ENCODE data around the gene PTPRD. TPM values are rescaled to one million over a fixed set of nuclear protein-coding genes. Genes with fewer than 3 reads are reported as not detected.

PTPRD gene
- total RNA-seq, 1 experiment from 2014 or later: 79.4 TPM

GRCh38 chr9:8534828-8535227 is 2078.0 kb downstream of the PTPRD start:
- Histone ChIP-seq H3K4me3 (no peak overlapping the region), H3K4me1 (no peaks in the 10 kb centered on the region), H3K36me3 (no peaks in the 10 kb centered on the region; the same call in 1 of the 2 replicates), H3K27me3 (no peaks in the 10 kb centered on the region), H3K27ac (no peak overlapping the region), H3K9me3 (replicated peaks) (no peaks in the 10 kb centered on the region; the same call in 1 of the 2 replicates)
- DNase-seq: no peak

GRCh38 chr9:8533681-8534080 is 2079.1 kb downstream of the PTPRD start:
- DNase-seq: no peak
- H3K36me3 ChIP-seq: no peaks in the 10 kb centered on the region

DNA sequence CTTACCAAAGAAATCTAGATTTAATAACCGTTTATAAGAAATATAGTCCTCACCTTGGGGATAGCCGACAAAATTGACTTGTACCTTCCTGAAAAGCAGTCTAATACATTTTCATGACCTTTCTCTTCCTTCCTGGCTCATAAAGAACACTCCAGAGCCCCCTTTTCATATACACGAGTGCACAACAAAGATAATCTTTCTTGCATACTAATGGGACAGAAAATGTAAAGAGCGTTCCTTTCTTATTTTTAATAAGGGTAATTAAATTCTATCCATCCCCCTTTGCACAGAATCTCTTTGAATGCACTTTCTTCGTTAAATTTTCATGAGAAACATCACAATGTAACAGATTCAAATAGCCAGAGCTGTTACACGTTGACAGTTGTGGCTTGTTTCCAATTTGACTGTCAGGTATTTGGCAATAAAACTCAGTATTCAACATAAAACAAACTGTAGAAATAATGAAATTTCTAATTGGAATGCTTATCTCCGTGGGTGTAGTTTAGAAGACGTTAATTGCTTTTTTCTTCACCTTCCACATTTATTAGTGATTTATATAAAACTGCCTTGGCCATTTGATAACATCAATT is 2080.9 kb downstream of the PTPRD start:
- DNase-seq: no peak
- Histone ChIP-seq H3K36me3 (no peaks in the 10 kb centered on the region), H3K4me3 (no peak overlapping the region), H3K27me3 (no peaks in the 10 kb centered on the region), H3K9me3 (replicated peaks) (no peaks in the 10 kb centered on the region; the same call in 1 of the 2 replicates), H3K27ac (no peak overlapping the region), H3K4me1 (no peaks in the 10 kb centered on the region)

More at GRCh38 chr9:8533681-8534080, 2079.1 kb downstream of the PTPRD start:
- H3K4me3 ChIP-seq: no peak overlapping the region
- H3K27me3 ChIP-seq: no peaks in the 10 kb centered on the region
- no peaks in the 10 kb centered on the region; the same call in 1 of the 2 replicates for H3K9me3 ChIP-seq (replicated peaks)
- no peaks in the 10 kb centered on the region for H3K4me1 ChIP-seq
- H3K27ac ChIP-seq: no peak overlapping the region

DNA sequence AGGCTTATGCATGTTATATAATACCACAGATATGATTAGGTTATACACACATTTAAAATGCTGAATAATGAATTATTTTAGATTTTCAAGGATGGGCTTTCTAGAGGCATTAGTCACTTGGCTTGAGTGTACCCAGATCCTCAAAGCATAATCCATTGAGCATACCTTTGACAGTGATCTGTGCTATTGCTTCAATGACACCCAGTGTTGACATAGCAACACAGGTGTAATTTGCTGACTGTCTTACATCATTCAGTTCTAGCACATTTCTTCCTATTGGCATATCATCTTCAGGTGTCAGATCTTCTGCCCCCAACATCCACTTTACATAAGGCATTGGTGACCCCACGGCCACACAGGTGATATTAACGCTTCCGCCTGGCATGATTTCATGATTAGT is 2091.7 kb downstream of the PTPRD start:
- no peak overlapping the region for H3K27ac ChIP-seq
- DNase-seq: no peak
- H3K9me3 ChIP-seq (replicated peaks): no peaks in the 10 kb centered on the region; the same call in 1 of the 2 replicates
- no peak overlapping the region for H3K4me3 ChIP-seq
- H3K27me3 ChIP-seq: no peaks in the 10 kb centered on the region
- H3K36me3 ChIP-seq: peaks cover 21% of the 10 kb centered on the region
- no peaks in the 10 kb centered on the region for H3K4me1 ChIP-seq

DNA sequence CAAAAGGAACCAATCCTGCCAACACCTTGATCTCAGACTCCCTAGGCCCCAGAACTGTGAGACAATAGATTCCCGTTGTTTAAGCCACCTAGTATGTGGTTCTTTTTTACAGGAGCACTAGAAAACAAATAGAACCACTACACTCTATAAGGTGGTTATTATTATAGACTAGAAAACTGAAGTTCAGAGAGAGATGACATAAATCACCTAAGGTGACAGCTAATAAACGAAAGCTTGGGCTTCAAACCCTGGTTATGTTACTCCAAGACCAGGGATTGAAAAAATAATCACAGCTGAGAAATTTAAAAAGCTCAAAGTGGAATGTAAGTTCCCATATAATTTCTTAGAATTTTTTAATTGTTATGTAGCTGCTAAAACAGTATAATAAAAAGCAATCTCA is 2097.1 kb downstream of the PTPRD start:
- DNase-seq: no peak
- no peaks in the 10 kb centered on the region; the same call in 1 of the 2 replicates for H3K9me3 ChIP-seq (replicated peaks)
- H3K27me3 ChIP-seq: no peaks in the 10 kb centered on the region
- H3K4me3 ChIP-seq: no peak overlapping the region
- no peak overlapping the region for H3K27ac ChIP-seq
- H3K36me3 ChIP-seq: peaks cover 7% of the 10 kb centered on the region; the same call in 1 of the 2 replicates
- no peaks in the 10 kb centered on the region for H3K4me1 ChIP-seq

GRCh38 chr9:8514760-8515159 is 2098.0 kb downstream of the PTPRD start:
- no peak overlapping the region for H3K4me3 ChIP-seq
- H3K36me3 ChIP-seq: peaks cover 7% of the 10 kb centered on the region; the same call in 1 of the 2 replicates
- H3K4me1 ChIP-seq: no peaks in the 10 kb centered on the region
- no peaks in the 10 kb centered on the region; the same call in 1 of the 2 replicates for H3K9me3 ChIP-seq (replicated peaks)
- DNase-seq: no peak
- no peak overlapping the region for H3K27ac ChIP-seq
- no peaks in the 10 kb centered on the region for H3K27me3 ChIP-seq

DNA sequence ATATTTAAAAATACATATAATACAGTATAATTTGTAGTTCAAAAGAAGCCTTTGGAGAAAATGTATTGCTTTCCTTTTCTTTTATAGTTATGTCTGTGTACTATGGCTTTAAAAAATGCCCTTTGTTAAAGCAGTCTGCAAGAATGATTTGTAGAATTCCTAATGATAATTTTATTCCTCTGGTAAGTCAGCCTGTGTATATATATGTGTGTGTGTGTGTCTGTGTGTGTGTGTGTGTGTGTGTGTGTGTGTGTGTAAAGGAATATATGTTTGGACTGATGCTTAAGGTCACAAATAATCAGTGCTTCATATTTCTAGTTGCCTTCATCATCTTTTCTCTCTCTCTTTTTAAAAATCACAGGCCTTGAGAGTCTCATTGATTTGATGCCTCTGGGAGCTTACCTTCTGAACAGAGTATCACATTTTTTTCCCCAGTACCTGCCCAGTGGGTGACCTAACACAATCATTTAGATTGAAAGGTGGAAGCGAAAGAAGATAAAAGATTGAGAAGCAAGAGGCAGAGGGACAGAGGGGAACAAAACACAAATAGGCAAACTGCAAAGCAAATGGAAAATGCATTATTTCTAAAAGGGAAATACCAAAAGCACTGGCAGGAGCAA is 2104.0 kb downstream of the PTPRD start:
- H3K4me1 ChIP-seq: no peaks in the 10 kb centered on the region
- H3K9me3 ChIP-seq (replicated peaks): no peaks in the 10 kb centered on the region
- H3K4me3 ChIP-seq: no peak overlapping the region
- no peak overlapping the region for H3K27ac ChIP-seq
- H3K27me3 ChIP-seq: no peaks in the 10 kb centered on the region
- no peak for DNase-seq
- no peaks in the 10 kb centered on the region; the same call in 1 of the 2 replicates for H3K36me3 ChIP-seq

GRCh38 chr9:8494571-8494970 is 2118.2 kb downstream of the PTPRD start:
- Histone ChIP-seq H3K4me1 (peaks cover 15% of the 10 kb centered on the region), H3K27ac (no peak overlapping the region), H3K9me3 (replicated peaks) (no peaks in the 10 kb centered on the region), H3K36me3 (0 out of 2 replicates have a peak, but pooled peaks cover 5% of the 10 kb centered on the region), H3K4me3 (no peak overlapping the region), H3K27me3 (no peaks in the 10 kb centered on the region)
- no peak for DNase-seq

DNA sequence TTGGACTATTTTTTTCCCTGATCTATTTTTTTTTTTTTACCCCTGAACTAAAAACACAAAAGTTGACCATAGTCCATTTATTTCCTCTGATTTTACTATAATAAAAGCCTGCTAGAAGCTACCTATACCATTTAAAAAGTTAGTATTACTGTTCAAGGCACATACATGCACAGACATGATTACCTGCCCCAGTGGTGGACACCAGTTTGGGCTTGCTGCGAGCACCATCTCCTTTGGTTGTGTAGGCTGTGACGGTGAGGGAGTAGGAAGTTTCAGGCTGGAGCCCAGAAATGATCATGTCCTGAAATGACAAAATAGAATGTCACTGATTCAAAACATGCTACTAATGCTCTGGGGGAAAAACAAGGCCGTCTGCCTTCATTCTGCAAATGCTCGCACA is 2120.1 kb downstream of the PTPRD start:
- no peak for DNase-seq
- H3K27me3 ChIP-seq: no peaks in the 10 kb centered on the region
- no peak overlapping the region for H3K4me3 ChIP-seq

DNA sequence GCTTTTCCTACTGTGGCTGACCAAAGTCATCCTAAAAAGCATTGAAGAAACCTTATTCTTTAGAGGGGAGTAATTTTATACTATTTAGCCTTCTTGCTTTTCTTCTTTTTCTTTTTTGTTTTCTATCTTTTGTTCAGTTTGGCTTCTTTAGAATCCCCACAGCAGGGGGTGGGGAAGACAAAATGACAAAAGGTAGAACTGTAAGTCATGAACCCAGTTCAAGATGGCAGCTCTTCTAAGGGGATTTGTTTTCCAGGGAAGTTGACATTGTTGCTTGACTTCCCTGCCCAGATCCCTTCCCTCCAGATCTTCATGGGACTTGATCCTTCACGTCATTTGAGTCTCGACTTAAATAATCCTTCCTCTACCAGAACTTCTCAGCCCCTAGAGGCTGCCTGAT is 2120.8 kb downstream of the PTPRD start:
- Histone ChIP-seq H3K36me3 (peaks cover 7% of the 10 kb centered on the region; the same call in 1 of the 2 replicates), H3K27me3 (no peaks in the 10 kb centered on the region), H3K9me3 (replicated peaks) (no peaks in the 10 kb centered on the region), H3K27ac (no peak overlapping the region), H3K4me3 (no peak overlapping the region), H3K4me1 (peaks cover 15% of the 10 kb centered on the region)
- no peak for DNase-seq

More for the DNA sequence above, 2120.1 kb downstream of the PTPRD start:
- H3K27ac ChIP-seq: no peak overlapping the region
- H3K36me3 ChIP-seq: peaks cover 7% of the 10 kb centered on the region; the same call in 1 of the 2 replicates
- H3K9me3 ChIP-seq (replicated peaks): no peaks in the 10 kb centered on the region
- H3K4me1 ChIP-seq: peaks cover 15% of the 10 kb centered on the region

GRCh38 chr9:8491563-8491962 is 2121.2 kb downstream of the PTPRD start:
- Histone ChIP-seq H3K9me3 (replicated peaks) (no peaks in the 10 kb centered on the region), H3K4me3 (no peak overlapping the region), H3K36me3 (peaks cover 7% of the 10 kb centered on the region; the same call in 1 of the 2 replicates), H3K27me3 (no peaks in the 10 kb centered on the region), H3K4me1 (peaks cover 15% of the 10 kb centered on the region), H3K27ac (no peak overlapping the region)
- no peak for DNase-seq

DNA sequence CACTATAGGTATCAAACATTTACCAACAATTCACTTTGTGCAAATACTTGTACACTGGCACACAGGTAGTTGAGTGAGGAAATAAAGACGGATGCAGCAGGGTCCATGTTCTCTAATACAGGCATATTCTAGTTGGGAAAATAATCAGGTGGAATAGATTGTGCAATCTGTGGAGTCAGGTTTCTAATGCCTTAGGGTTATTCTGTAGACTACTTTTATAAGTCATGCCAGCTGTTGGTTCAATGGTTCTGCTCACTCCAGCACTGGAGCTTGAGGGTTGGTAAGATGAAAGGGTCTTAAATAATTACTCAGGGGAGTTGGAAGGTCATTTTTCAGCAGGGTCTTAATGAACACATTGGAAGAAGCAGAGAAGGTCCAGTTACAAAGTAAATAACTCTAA is 2123.0 kb downstream of the PTPRD start:
- no peak overlapping the region for H3K4me3 ChIP-seq
- H3K9me3 ChIP-seq (replicated peaks): no peaks in the 10 kb centered on the region
- DNase-seq: peak; percentile 12 to 66
- H3K36me3 ChIP-seq: peaks cover 18% of the 10 kb centered on the region; the same call in 1 of the 2 replicates
- peaks cover 15% of the 10 kb centered on the region for H3K4me1 ChIP-seq
- no peaks in the 10 kb centered on the region for H3K27me3 ChIP-seq
- no peak overlapping the region for H3K27ac ChIP-seq

DNA sequence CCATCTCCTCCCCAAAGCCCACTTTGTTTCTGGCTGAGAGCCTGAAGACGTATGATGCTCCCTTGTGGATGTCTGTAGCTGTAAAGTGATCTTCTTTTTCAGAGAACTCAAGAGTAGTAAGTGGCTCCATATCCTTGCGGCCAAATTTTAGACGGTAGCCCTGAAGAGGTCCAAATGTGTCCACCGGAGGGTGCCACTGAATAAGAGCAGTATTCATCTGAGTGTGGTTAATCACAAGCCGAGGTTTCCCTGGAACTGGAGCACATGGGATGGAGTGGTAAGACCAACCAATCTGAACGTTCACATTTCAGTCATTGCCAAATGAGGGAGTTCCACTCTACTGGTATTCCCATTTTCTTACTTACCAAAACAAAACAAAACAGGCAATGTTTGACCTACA is 2126.7 kb downstream of the PTPRD start:
- H3K4me3 ChIP-seq: no peak overlapping the region
- no peaks in the 10 kb centered on the region for H3K9me3 ChIP-seq (replicated peaks)
- DNase-seq: peak; percentile 48 to 75
- H3K27me3 ChIP-seq: no peaks in the 10 kb centered on the region
- peaks cover 15% of the 10 kb centered on the region for H3K4me1 ChIP-seq
- H3K27ac ChIP-seq: no peak overlapping the region
- H3K36me3 ChIP-seq: peaks cover 37% of the 10 kb centered on the region

DNA sequence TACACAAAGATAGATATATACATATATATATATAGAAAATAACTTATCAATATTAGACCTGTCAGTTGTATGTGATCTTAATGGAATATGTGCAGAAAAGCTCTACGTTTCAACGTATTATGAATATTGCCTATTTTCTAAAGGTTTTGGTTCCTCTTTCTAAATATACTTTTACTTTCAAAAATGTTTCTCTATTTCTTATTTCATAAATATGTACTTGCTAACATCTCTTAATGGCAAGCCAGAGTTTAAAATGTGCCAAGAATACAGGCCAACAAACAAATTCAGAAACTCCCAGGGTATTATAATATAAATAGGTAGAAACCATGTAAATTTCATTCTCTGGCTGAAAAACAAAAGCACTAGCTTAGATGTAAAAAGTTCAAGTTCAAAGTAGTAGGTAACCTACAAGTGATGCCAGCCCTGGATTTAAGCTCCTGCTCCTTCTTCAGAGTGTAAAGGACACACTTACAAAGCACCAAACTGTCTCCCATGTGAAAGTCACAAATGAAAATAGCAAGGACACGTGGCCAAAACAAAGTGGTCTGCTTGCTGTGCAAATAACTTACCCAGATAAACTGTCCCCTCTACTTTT is 2128.1 kb downstream of the PTPRD start:
- Histone ChIP-seq H3K9me3 (replicated peaks) (no peaks in the 10 kb centered on the region), H3K4me3 (no peak overlapping the region), H3K4me1 (peaks cover 1% of the 10 kb centered on the region; the same call in 1 of the 2 replicates), H3K27me3 (no peaks in the 10 kb centered on the region), H3K27ac (no peak overlapping the region), H3K36me3 (peaks cover 37% of the 10 kb centered on the region)
- no peak for DNase-seq

- Histone ChIP-seq H3K4me3 (no peak overlapping the region), H3K4me1 (no peaks in the 10 kb centered on the region), H3K36me3 (peaks cover 7% of the 10 kb centered on the region; the same call in 1 of the 2 replicates), H3K9me3 (replicated peaks) (no peaks in the 10 kb centered on the region), H3K27ac (no peak overlapping the region), H3K27me3 (no peaks in the 10 kb centered on the region)
- no peak for DNase-seq
Observed at GRCh38 chr9:8477450-8477849, 2135.4 kb downstream of the PTPRD start.
